ENCODE measurements around the gene ATF6. TPM values are rescaled to one million over a fixed set of nuclear protein-coding genes. Genes with fewer than 3 reads are reported as not detected.
A peak's percentile ranks its signal among the peaks of the same experiment; 100 is the strongest.

The ATF6 gene
- total RNA-seq, 2 experiments from 2014 or later = 16.9 to 17.3 TPM

DNA sequence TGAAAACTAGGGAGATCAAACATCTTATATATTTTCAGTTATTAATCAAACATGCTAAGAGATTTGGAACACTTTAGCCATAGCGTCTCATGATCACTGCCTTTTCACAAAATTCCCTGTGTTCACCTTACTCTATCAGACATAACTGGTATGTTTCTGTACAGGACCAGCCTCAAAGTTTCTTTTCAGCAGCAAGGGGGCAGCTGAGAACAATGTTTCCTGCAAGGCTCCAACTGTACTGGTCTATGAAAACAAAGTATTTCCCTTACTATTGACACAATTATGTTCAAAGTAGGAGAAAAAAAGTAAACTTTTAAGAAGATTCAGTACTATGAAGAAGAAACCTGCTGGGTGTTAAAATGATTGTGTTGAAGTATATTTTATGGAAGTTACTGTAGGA is 98.5 kb downstream of the ATF6 start:
- CTCF ChIA-PET = interaction anchor here (0.7 to 1.4 kb wide), 3 partner anchors 41 to 607 kb away, joined by 3 to 10 read pairs (median 3); no protein-coding TSS in a partner anchor

DNA sequence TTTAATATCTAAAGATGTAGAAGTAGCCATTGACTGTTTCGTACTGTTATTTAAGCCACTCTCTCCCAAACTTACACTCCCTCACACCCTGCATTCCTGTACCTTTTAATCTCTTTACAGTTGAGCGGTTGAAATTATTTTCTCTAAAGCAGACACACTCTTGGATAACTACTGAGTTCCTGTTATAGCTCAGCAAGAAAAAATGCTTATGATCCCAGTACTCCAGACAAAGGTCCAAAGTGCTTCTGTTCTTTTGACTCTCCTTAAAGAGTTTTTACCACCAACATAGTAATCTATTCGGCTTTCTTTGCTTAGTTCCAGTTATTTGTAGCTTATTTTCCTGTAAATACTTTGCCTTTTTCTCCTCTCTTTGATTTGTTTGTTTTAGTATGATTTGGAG is 100.1 kb downstream of the ATF6 start:
- TF ChIP-seq, protein P1, sequence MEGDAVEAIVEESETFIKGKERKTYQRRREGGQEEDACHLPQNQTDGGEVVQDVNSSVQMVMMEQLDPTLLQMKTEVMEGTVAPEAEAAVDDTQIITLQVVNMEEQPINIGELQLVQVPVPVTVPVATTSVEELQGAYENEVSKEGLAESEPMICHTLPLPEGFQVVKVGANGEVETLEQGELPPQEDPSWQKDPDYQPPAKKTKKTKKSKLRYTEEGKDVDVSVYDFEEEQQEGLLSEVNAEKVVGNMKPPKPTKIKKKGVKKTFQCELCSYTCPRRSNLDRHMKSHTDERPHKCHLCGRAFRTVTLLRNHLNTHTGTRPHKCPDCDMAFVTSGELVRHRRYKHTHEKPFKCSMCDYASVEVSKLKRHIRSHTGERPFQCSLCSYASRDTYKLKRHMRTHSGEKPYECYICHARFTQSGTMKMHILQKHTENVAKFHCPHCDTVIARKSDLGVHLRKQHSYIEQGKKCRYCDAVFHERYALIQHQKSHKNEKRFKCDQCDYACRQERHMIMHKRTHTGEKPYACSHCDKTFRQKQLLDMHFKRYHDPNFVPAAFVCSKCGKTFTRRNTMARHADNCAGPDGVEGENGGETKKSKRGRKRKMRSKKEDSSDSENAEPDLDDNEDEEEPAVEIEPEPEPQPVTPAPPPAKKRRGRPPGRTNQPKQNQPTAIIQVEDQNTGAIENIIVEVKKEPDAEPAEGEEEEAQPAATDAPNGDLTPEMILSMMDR (IDR thresholded peaks at IDR 0.05) = no peak
- Mint-ChIP-seq H3K4me1 (ENCODE audit: low read depth) (no peaks in the 10 kb centered on the region), H3K36me3 (ENCODE audit: low read depth) (peaks cover 9% of the 10 kb centered on the region), H3K4me3 (no peak overlapping the region), H3K9me3 (no peaks in the 10 kb centered on the region), H3K27ac (no peak overlapping the region), H3K27me3 (no peaks in the 10 kb centered on the region)
- intact Hi-C loops (cut with micrococcal nuclease) = no loop called here
- ATAC-seq (no peak), DNase-seq (no peak)
- POLR2A ChIA-PET = no interaction called here
- CTCF ChIA-PET = interaction anchor here (1.1 to 1.2 kb wide), 3 partner anchors 9 to 171 kb away, joined by 3 read pairs; no protein-coding TSS in a partner anchor

More for the DNA sequence above, 98.5 kb downstream of the ATF6 start:
- POLR2A ChIA-PET = no interaction called here
- intact Hi-C loops (cut with micrococcal nuclease) = no loop called here
- Mint-ChIP-seq H3K4me1 (ENCODE audit: low read depth) (no peaks in the 10 kb centered on the region), H3K27ac (no peak overlapping the region), H3K9me3 (no peaks in the 10 kb centered on the region), H3K27me3 (no peaks in the 10 kb centered on the region), H3K4me3 (no peak overlapping the region), H3K36me3 (ENCODE audit: low read depth) (peaks cover 9% of the 10 kb centered on the region)
- TF ChIP-seq, protein P1 (IDR thresholded peaks at IDR 0.05) = no peak
- DNase-seq (peak; percentile 2), ATAC-seq (no peak)

DNA sequence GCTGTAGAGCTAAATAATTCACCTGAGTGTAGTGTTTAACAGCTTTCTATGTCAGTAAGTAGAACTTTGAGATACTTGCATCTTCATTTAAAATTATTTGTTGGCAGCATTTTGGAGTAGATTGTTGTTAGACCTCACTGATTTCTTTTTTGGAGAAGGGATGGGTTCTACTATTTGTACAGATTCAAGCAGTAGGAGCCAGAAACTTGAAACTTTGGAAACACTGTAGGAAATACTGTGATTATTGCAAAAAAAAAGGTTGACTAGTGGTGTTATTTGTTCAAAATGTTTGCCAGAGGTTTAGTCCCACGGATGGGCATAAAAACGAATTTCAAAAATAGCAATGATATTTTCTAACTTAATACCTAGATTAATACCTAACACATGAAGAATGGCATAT is 102.7 kb downstream of the ATF6 start:
- Mint-ChIP-seq H3K27ac (no peak overlapping the region), H3K27me3 (no peaks in the 10 kb centered on the region), H3K9me3 (no peaks in the 10 kb centered on the region), H3K4me3 (no peak overlapping the region), H3K4me1 (ENCODE audit: low read depth) (no peaks in the 10 kb centered on the region), H3K36me3 (ENCODE audit: low read depth) (peaks cover 13% of the 10 kb centered on the region)
- intact Hi-C loops (cut with micrococcal nuclease) = no loop called here
- DNase-seq (no peak), ATAC-seq (no peak)
- TF ChIP-seq, protein P1 (IDR thresholded peaks at IDR 0.05) = no peak
- CTCF ChIA-PET = interaction anchor here (1.2 kb wide), 1 partner anchor 187 kb away, joined by 3 read pairs; no protein-coding TSS in a partner anchor
- POLR2A ChIA-PET = no interaction called here

DNA sequence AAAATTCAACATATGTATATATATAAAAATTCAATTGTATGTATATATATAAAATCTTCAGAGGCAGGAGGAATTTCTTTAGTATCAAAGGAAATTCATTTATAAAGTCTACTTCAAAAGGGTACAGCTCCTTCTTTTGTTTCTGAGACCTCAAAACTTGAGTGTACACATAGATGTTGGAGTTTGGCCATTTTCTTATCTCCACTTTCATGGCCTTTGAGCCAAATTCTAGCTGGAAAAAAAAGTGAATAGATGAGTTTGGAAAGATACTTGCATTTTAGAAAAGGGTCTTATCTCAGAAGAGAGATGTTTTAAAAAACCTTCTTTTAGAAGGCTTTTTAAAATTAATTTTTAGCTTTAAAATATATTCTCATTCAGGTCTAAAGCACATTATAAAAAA is 103.2 kb downstream of the ATF6 start:
- CTCF ChIA-PET = interaction anchor here (1.0 to 1.2 kb wide), 2 partner anchors 77 to 187 kb away, joined by 3 read pairs; no protein-coding TSS in a partner anchor
- POLR2A ChIA-PET = no interaction called here

DNA sequence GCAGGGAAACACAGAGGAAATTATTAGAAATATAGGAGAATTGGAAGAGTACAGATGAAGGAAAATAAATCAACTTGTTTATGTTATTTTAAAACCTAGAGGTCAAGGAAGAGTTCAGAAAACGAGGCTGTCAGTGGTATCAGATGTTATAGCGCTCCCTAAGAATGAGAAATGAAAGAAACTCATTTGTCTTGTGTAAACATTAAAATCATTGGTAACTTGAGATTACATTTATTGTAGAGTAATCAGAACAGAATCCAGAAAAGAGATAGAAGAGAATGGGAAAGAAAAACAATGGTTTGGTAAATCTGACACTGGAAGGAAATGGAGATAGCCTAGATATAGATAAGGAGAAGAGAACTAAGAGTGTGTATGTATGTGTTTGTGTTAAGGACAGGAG is 106.4 kb downstream of the ATF6 start:
- ChIA-PET CTCF (no interaction called here), POLR2A (no interaction called here)
- H3K4me1 Mint-ChIP-seq (ENCODE audit: low read depth) = no peaks in the 10 kb centered on the region
- H3K4me3 Mint-ChIP-seq = no peak overlapping the region
- peaks cover 11% of the 10 kb centered on the region for H3K36me3 Mint-ChIP-seq (ENCODE audit: low read depth)
- no peak for ATAC-seq
- no peak for DNase-seq
- no peaks in the 10 kb centered on the region for H3K27me3 Mint-ChIP-seq
- no peaks in the 10 kb centered on the region for H3K9me3 Mint-ChIP-seq
- no peak overlapping the region for H3K27ac Mint-ChIP-seq
- intact Hi-C loops (cut with micrococcal nuclease) = no loop called here
- TF ChIP-seq, protein P1 (IDR thresholded peaks at IDR 0.05) = no peak

More for the DNA sequence above, 103.2 kb downstream of the ATF6 start:
- Mint-ChIP-seq H3K27me3 (no peaks in the 10 kb centered on the region), H3K36me3 (ENCODE audit: low read depth) (peaks cover 13% of the 10 kb centered on the region), H3K4me1 (ENCODE audit: low read depth) (no peaks in the 10 kb centered on the region), H3K27ac (no peak overlapping the region), H3K4me3 (no peak overlapping the region), H3K9me3 (no peaks in the 10 kb centered on the region)
- TF ChIP-seq, protein P1 (IDR thresholded peaks at IDR 0.05) = no peak
- no peak for ATAC-seq
- no peak for DNase-seq
- intact Hi-C loops (cut with micrococcal nuclease) = no loop called here
